Ishikawa (cell line): Measurements from ENCODE around the gene HSD17B10.

Experiments
- CEBPB ChIP-seq: IDR thresholded peaks from 2 replicates; pipeline ENCODE4 v1.6.1; 2012
- CREB1 ChIP-seq: IDR thresholded peaks from 2 replicates; pipeline ENCODE4 v1.6.1; 2012; ENCODE audit warnings: low read depth
- EGR1 ChIP-seq: IDR thresholded peaks from 2 replicates; pipeline ENCODE4 v1.6.1; 2012
- EP300 ChIP-seq: IDR thresholded peaks from 2 replicates; pipeline ENCODE4 v1.6.1; 2012; ENCODE audit warnings: borderline replicate concordance
- FOXM1 ChIP-seq: IDR thresholded peaks from 2 replicates; pipeline ENCODE4 v1.6.1; 2012; ENCODE audit warnings: low read depth, borderline replicate concordance
- NFIC ChIP-seq: IDR thresholded peaks from 2 replicates; pipeline ENCODE4 v1.6.1; 2012
- RAD21 ChIP-seq: IDR thresholded peaks from 2 replicates; pipeline ENCODE4 v1.6.1; 2012; ENCODE audit warnings: low read depth
- TAF1 ChIP-seq: IDR thresholded peaks from 2 replicates; pipeline ENCODE4 v1.6.1; 2012; ENCODE audit warnings: low read depth, mild to moderate bottlenecking
- TEAD4 ChIP-seq: IDR thresholded peaks from 2 replicates; pipeline ENCODE4 v1.6.1; 2012
- YY1 ChIP-seq: IDR thresholded peaks from 2 replicates; pipeline ENCODE4 v1.6.1; 2012; ENCODE audit warnings: low read depth
- ZBTB7A ChIP-seq: IDR thresholded peaks from 2 replicates; pipeline ENCODE4 v1.6.1; 2012; ENCODE audit warnings: low read depth
- TF ChIP-seq, protein P1 (sequence below): IDR thresholded peaks from 2 replicates; pipeline ENCODE4 v1.6.1; 2012; ENCODE audit warnings: low read depth, mild to moderate bottlenecking
- TF ChIP-seq, protein P2 (sequence below): IDR thresholded peaks from 2 replicates; pipeline ENCODE4 v1.6.1; 2012
- TF ChIP-seq, protein P3 (sequence below): IDR thresholded peaks from 2 replicates; pipeline ENCODE4 v1.6.1; 2012

DNA sequence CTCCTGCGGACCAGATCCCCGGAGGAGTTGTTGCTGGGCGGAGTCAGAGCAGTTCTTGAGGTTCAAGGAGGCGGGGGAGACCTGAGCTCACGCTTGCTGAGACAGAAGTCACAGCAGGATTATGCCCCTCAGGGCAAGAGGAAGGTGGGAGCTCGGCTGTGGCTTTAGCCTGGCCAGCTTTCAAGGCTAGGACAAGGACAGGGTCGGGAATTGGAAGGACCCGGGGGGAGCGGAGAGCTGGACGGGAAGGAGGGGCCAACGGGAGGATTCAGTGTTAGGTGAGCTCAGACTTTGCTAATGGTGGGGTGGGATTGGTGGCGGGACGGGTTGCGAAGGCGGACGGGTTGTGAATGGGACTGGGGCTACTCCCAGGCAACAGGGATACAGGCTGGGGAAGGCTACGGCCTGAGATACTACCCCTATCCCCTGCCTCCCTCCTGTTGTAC is 11.3 kb downstream of the HSD17B10 start, which contains the start of gene RIBC1:
- TF ChIP-seq TAF1 (no peak), YY1 (no peak), RAD21 (no peak), NFIC (no peak), EP300 (no peak), CREB1 (no peak), CEBPB (no peak), FOXM1 (no peak), EGR1 (no peak), TEAD4 (no peak), ZBTB7A (no peak)
- TF ChIP-seq, protein P1, sequence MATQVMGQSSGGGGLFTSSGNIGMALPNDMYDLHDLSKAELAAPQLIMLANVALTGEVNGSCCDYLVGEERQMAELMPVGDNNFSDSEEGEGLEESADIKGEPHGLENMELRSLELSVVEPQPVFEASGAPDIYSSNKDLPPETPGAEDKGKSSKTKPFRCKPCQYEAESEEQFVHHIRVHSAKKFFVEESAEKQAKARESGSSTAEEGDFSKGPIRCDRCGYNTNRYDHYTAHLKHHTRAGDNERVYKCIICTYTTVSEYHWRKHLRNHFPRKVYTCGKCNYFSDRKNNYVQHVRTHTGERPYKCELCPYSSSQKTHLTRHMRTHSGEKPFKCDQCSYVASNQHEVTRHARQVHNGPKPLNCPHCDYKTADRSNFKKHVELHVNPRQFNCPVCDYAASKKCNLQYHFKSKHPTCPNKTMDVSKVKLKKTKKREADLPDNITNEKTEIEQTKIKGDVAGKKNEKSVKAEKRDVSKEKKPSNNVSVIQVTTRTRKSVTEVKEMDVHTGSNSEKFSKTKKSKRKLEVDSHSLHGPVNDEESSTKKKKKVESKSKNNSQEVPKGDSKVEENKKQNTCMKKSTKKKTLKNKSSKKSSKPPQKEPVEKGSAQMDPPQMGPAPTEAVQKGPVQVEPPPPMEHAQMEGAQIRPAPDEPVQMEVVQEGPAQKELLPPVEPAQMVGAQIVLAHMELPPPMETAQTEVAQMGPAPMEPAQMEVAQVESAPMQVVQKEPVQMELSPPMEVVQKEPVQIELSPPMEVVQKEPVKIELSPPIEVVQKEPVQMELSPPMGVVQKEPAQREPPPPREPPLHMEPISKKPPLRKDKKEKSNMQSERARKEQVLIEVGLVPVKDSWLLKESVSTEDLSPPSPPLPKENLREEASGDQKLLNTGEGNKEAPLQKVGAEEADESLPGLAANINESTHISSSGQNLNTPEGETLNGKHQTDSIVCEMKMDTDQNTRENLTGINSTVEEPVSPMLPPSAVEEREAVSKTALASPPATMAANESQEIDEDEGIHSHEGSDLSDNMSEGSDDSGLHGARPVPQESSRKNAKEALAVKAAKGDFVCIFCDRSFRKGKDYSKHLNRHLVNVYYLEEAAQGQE = no peak
- TF ChIP-seq, protein P2, sequence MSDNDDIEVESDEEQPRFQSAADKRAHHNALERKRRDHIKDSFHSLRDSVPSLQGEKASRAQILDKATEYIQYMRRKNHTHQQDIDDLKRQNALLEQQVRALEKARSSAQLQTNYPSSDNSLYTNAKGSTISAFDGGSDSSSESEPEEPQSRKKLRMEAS = no peak
- TF ChIP-seq, protein P3, sequence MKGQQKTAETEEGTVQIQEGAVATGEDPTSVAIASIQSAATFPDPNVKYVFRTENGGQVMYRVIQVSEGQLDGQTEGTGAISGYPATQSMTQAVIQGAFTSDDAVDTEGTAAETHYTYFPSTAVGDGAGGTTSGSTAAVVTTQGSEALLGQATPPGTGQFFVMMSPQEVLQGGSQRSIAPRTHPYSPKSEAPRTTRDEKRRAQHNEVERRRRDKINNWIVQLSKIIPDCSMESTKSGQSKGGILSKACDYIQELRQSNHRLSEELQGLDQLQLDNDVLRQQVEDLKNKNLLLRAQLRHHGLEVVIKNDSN = no peak
